ENCODE results near the gene MDFI. TPM values are rescaled to one million over a fixed set of nuclear protein-coding genes. Genes with fewer than 3 reads are reported as not detected.

MDFI gene
- total RNA-seq, 2 experiments from 2014 or later = not detected

GRCh38 chr6:41680182-41680965, 42.1 kb downstream of the MDFI start:
- Histone ChIP-seq H3K27me3 (ENCODE audit: control insufficient read depth in 1 of 2, insufficient read depth in 2 of 2, low read length in 2 of 2) (no peaks in the 10 kb centered on the region), H3K9me3 (ENCODE audit: control insufficient read depth in 1 of 2, insufficient read depth in 1 of 2, low read length in 2 of 2) (no peaks in the 10 kb centered on the region), H3K27ac (ENCODE audit: low read depth in 1 of 2, low read length in 2 of 2) (no peak overlapping the region), H3K36me3 (ENCODE audit: insufficient read depth, low read length) (peaks cover 11% of the 10 kb centered on the region), H3K4me3 (ENCODE audit: low read length) (no peak overlapping the region), H3K4me1 (ENCODE audit: insufficient read depth, low read length) (peaks cover 20% of the 10 kb centered on the region)
- Mint-ChIP-seq H3K27ac (no peak overlapping the region), H3K27me3 (peaks cover 18% of the 10 kb centered on the region), H3K4me3 (no peak overlapping the region), H3K36me3 (ENCODE audit: low read depth) (peaks cover 4% of the 10 kb centered on the region), H3K9me3 (no peaks in the 10 kb centered on the region), H3K4me1 (ENCODE audit: low read depth) (peaks cover 12% of the 10 kb centered on the region)
- DNase-seq (no peak), ATAC-seq (ENCODE audit: poor library complexity) (no peak)
- ChIA-PET CTCF (no interaction called here), POLR2A (no interaction called here)
- TF ChIP-seq, protein P1, sequence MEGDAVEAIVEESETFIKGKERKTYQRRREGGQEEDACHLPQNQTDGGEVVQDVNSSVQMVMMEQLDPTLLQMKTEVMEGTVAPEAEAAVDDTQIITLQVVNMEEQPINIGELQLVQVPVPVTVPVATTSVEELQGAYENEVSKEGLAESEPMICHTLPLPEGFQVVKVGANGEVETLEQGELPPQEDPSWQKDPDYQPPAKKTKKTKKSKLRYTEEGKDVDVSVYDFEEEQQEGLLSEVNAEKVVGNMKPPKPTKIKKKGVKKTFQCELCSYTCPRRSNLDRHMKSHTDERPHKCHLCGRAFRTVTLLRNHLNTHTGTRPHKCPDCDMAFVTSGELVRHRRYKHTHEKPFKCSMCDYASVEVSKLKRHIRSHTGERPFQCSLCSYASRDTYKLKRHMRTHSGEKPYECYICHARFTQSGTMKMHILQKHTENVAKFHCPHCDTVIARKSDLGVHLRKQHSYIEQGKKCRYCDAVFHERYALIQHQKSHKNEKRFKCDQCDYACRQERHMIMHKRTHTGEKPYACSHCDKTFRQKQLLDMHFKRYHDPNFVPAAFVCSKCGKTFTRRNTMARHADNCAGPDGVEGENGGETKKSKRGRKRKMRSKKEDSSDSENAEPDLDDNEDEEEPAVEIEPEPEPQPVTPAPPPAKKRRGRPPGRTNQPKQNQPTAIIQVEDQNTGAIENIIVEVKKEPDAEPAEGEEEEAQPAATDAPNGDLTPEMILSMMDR (IDR thresholded peaks at IDR 0.05) = no peak
- intact Hi-C loops (cut with DNase I, micrococcal nuclease) = loop anchor here in 1 of 2 experiments (5.0 to 10.0 kb wide), 2 partner anchors 243 to 376 kb away; no protein-coding TSS in a partner anchor

GRCh38 chr6:41682056-41682477, 43.8 kb downstream of the MDFI start:
- Histone ChIP-seq H3K36me3 (ENCODE audit: insufficient read depth, low read length) (peaks cover 19% of the 10 kb centered on the region), H3K4me3 (ENCODE audit: low read length) (no peak overlapping the region), H3K27me3 (ENCODE audit: control insufficient read depth in 1 of 2, insufficient read depth in 2 of 2, low read length in 2 of 2) (no peaks in the 10 kb centered on the region), H3K27ac (ENCODE audit: low read depth in 1 of 2, low read length in 2 of 2) (no peak overlapping the region), H3K9me3 (ENCODE audit: control insufficient read depth in 1 of 2, insufficient read depth in 1 of 2, low read length in 2 of 2) (no peaks in the 10 kb centered on the region), H3K4me1 (ENCODE audit: insufficient read depth, low read length) (peaks cover 20% of the 10 kb centered on the region)
- no peaks in the 10 kb centered on the region for H3K9me3 Mint-ChIP-seq
- no peak overlapping the region for H3K27ac Mint-ChIP-seq
- DNase-seq (peak; percentile 42 to 81 (median 61)), ATAC-seq (ENCODE audit: poor library complexity) (peak; percentile 71)
- peaks cover 6% of the 10 kb centered on the region for H3K36me3 Mint-ChIP-seq (ENCODE audit: low read depth)
- intact Hi-C loops (cut with DNase I, micrococcal nuclease) = loop anchor here in 1 of 2 experiments (2.0 to 10.0 kb wide), 3 partner anchors 245 to 377 kb away; no protein-coding TSS in a partner anchor
- H3K27me3 Mint-ChIP-seq = peaks cover under 1% of the 10 kb centered on the region
- TF ChIP-seq, protein P1 (IDR thresholded peaks at IDR 0.05) = peak; percentile 69
- peak overlapping the region; percentile 66 for H3K4me3 Mint-ChIP-seq
- H3K4me1 Mint-ChIP-seq (ENCODE audit: low read depth) = peaks cover 12% of the 10 kb centered on the region
- CTCF ChIA-PET = interaction anchor here (0.6 kb wide), 2 partner anchors 9 to 79 kb away, joined by 3 to 4 read pairs; no protein-coding TSS in a partner anchor
- POLR2A ChIA-PET = no interaction called here

DNA sequence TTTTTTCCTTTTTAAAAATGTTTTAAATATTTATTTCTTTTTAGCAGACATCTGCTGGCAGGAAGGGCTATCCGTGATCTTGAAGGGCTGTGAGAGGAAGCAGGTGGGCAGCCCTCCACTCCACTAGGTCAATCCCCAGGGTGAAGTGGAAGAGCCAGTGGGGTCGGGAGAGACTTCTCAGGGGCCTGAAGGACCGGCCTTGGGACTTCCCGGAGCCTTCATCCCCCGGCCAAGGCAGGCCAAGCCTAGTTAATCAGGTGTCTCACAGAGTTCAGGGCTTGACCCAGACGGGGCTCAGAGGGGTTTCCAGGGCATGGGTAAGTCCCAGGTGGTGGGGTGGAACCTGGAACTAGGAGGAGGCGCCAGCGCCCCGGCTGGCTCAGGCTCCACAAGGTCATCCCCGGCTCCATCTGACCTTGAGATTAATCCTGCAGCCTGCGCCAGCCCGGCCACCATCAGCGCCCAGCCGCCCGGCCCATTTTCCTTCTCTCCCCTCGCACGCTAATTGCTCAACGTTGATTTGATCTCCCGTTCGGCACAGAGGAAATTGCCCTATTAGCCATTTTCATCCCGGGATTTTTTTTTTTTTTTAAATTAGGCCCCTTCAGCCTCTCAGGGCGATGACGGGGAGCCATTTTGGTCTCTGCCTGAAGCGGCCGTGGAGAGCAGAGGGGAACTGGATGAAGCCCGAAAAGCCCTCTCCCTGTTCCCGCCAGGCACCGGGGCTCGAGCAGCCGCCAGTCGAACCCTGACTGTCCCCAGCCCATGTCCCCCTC, 44.4 kb downstream of the MDFI start:
- peaks cover 11% of the 10 kb centered on the region for H3K36me3 Mint-ChIP-seq (ENCODE audit: low read depth)
- Histone ChIP-seq H3K27ac (ENCODE audit: low read depth in 1 of 2, low read length in 2 of 2) (no peak overlapping the region), H3K36me3 (ENCODE audit: insufficient read depth, low read length) (peaks cover 24% of the 10 kb centered on the region), H3K9me3 (ENCODE audit: control insufficient read depth in 1 of 2, insufficient read depth in 1 of 2, low read length in 2 of 2) (no peaks in the 10 kb centered on the region), H3K4me3 (ENCODE audit: low read length) (peak overlapping the region; percentile 59), H3K4me1 (ENCODE audit: insufficient read depth, low read length) (peaks cover 20% of the 10 kb centered on the region), H3K27me3 (ENCODE audit: control insufficient read depth in 1 of 2, insufficient read depth in 2 of 2, low read length in 2 of 2) (no peaks in the 10 kb centered on the region)
- H3K4me3 Mint-ChIP-seq = peak overlapping the region; percentile 83
- H3K27ac Mint-ChIP-seq = peak overlapping the region; percentile 79
- intact Hi-C loops (cut with DNase I, micrococcal nuclease) = loop anchor here (1.0 to 10.0 kb wide), 7 partner anchors 79 to 378 kb away; no protein-coding TSS in a partner anchor
- TF ChIP-seq, protein P1 (IDR thresholded peaks at IDR 0.05) = no peak
- CTCF ChIA-PET = interaction anchor here (0.7 to 1.7 kb wide), 5 partner anchors 10 to 241 kb away, joined by 3 to 6 read pairs (median 3); no protein-coding TSS in a partner anchor
- H3K27me3 Mint-ChIP-seq = no peaks in the 10 kb centered on the region
- ATAC-seq (ENCODE audit: poor library complexity) (peak; percentile 7), DNase-seq (peak in 4 of 14 experiments; percentile 8 to 16 (median 15))
- H3K4me1 Mint-ChIP-seq (ENCODE audit: low read depth) = peaks cover 12% of the 10 kb centered on the region
- H3K9me3 Mint-ChIP-seq = no peaks in the 10 kb centered on the region
- POLR2A ChIA-PET = interaction anchor here (0.6 to 1.3 kb wide), 5 partner anchors 52 to 349 kb away, joined by 3 to 9 read pairs (median 4); no protein-coding TSS in a partner anchor

All from CD4-positive, alpha-beta T cell (primary cell).